C4-2B (cell line): Measurements from ENCODE around the gene ACER2.

ENCODE experiments used
- CTCF ChIP-seq: fragments of 450-650 bp; conservative IDR thresholded peaks from 2 replicates; pipeline ENCODE4 v1.5.1; 2017; ENCODE audit warnings: mild to moderate bottlenecking
- ZFX ChIP-seq: fragments of 450-650 bp; IDR thresholded peaks from 2 replicates; pipeline ENCODE4 v1.6.1; 2017

DNA sequence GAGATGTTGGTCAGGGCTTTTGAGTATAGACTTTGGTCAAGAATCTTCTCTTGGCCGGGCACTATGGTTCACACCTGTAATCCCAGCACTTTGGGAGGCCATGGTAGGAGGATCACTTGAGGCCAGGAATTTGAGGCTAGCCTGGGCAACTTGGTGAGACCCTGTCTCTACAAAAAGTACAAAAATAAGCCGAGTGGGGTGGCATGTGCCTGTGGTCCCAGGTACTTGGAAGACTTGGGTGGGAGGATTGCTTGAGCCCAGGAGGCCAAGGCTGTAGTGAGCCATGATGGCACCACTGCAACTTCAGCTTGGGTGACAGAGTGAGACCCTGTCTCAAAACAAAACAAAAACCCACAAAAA is 57.5 kb downstream of the ACER2 start:
- TF ChIP-seq CTCF = no peak
- TF ChIP-seq ZFX = no peak
